ENCODE measurements around the gene ARHGEF25.
"Not testable (repeated sequence)": the region's sequence is repeated elsewhere in the genome, so short reads cannot be mapped to it uniquely, and the experiment has no call there.

The ARHGEF25 gene

DNA sequence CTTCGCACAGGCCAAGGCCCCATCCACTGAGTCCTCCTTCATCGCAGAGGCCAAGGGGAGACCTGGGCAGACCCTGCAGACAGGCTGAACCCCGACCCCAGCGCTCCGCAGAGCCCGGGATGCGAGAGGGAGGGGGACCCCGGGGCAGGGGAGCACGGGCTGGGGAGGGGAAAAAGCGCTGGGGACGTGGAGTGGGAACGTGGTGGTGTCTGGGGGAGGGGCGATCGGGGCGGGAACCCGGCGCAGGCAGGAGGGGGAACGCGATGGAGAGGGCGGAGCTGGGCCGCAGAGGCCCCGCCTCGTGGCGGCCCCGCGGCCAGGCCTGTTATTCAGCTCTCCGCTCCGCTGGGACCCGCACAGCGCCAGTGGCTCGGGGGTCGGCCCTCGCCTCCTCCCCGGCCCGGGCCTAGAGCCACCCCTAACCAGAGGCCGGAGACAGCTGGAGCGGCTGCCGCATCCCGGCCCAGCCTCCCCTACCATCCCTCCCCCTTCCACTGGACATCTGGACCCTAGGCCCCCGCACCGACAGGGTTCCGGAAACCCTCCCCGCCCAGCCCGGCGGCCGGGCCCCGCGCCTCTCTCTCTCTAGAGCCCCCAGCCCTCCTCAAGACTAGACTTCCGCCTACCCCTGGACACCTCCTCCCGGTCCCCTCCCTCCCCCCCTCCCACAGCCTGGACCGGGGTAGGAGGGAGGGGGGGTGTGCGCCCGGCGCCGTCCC is at the start of gene ARHGEF25:
Gene ARHGEF25, plus strand, starts transcription at position 328 of the 719 bp plus-strand sequence. CDS start 460 bp downstream, outside the sequence.
- peak within 1 kb of the TSS; percentile 79; the same call in 1 of the 2 replicates for H3K27ac ChIP-seq
- TF ChIP-seq, protein P1, sequence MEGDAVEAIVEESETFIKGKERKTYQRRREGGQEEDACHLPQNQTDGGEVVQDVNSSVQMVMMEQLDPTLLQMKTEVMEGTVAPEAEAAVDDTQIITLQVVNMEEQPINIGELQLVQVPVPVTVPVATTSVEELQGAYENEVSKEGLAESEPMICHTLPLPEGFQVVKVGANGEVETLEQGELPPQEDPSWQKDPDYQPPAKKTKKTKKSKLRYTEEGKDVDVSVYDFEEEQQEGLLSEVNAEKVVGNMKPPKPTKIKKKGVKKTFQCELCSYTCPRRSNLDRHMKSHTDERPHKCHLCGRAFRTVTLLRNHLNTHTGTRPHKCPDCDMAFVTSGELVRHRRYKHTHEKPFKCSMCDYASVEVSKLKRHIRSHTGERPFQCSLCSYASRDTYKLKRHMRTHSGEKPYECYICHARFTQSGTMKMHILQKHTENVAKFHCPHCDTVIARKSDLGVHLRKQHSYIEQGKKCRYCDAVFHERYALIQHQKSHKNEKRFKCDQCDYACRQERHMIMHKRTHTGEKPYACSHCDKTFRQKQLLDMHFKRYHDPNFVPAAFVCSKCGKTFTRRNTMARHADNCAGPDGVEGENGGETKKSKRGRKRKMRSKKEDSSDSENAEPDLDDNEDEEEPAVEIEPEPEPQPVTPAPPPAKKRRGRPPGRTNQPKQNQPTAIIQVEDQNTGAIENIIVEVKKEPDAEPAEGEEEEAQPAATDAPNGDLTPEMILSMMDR (conservative IDR thresholded peaks at IDR 0.05): no peak

DNA sequence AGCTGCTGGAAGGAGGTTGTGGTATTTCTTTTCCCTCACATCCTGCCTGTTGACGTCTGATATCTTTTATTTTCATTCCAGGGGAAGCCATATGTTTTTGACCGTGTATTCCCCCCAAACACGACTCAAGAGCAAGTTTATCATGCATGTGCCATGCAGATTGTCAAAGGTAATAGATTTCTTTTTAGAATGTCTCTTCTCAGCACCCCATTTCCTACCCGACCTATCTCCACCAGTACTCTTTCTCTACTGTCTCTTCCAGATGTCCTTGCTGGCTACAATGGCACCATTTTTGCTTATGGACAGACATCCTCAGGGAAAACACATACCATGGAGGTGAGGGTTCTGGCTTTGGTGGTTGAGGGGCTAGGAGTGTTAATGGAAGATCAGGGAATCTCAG is 47.9 kb upstream of the ARHGEF25 start:
- H3K27ac ChIP-seq: no peak overlapping the region
- TF ChIP-seq, protein P1 (conservative IDR thresholded peaks at IDR 0.05): no peak

DNA sequence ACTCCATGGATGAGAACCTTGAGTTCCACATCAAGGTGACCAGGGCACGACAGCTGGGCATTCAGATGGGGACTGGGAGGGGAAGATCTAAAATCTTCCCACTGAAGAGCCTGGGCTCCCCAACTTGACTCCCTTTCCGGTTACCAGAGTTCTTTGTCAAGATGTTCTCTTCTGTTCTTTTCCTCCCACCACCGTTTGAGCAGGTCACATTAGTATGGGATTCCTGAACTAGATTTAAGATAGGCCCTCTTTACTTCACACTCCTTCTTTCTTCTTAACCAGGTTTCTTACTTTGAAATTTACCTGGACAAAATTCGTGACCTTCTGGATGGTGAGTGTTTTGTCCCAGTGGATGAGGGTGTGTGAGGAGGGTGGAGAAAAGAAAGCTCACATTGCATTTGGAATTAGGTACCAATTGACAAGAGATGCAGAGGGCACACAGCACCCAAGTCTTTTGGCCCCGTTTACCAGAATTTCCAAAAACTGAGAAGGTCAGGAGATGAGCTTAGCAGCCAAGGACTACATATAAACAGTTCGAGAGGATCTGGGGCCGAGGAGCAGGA is 47.0 kb upstream of the ARHGEF25 start:
- H3K27ac ChIP-seq: no peak overlapping the region
- TF ChIP-seq, protein P1 (conservative IDR thresholded peaks at IDR 0.05): no peak

DNA sequence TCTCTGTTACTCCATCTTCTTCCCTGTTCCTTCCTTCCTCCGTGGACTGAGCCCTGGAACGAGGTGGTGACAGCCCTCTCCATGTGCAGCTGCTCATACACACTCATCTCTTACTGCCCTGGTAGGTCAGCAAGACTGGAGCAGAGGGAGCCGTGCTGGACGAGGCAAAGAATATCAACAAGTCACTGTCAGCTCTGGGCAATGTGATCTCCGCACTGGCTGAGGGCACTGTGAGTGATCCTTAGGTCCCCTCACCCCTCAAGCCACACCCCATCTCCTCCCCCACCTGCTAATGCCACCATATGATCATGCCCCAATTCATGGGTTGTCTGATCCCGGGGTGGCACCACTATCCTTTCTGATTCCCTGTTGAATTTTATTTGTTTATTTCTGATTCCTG is 42.4 kb upstream of the ARHGEF25 start:
- TF ChIP-seq, protein P1 (conservative IDR thresholded peaks at IDR 0.05): no peak
- H3K27ac ChIP-seq: no peak overlapping the region

DNA sequence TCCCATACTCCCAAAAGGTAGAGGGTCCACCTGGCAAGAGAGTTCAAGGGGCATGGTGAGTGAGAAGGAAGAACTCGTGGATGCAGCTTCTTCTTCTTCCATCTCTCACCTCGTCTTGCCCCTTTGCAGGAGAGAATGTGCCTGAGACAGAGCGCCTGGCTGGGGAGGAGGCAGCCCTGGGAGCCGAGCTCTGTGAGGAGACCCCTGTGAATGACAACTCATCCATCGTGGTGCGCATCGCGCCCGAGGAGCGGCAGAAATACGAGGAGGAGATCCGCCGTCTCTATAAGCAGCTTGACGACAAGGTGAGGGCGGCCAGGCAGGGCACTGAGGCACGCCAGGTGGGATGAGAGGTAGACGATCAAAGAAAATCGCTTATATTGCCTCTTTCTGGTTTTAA is 41.4 kb upstream of the ARHGEF25 start:
- H3K27ac ChIP-seq: no peak overlapping the region
- TF ChIP-seq, protein P1 (conservative IDR thresholded peaks at IDR 0.05): no peak

DNA sequence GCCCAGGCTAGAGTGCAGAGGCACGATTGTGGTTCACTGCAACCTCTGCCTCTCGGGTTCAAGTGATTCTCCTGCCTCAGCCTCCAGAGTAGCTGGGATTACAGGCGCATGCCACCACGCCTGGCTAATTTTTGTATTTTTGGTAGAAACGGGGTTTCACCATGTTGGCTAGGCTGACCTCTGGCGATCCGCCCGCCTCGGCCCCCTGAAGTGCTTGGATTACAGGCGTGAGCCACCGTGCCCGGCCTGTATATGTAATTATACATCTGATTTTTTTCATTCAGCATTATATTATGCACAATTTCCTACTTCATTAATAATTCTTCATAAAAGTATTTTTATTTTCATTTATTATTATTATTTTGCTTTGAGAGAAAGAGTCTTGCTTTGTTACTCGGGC is 40.8 kb upstream of the ARHGEF25 start:
- not testable (repeated sequence) for H3K27ac ChIP-seq

DNA sequence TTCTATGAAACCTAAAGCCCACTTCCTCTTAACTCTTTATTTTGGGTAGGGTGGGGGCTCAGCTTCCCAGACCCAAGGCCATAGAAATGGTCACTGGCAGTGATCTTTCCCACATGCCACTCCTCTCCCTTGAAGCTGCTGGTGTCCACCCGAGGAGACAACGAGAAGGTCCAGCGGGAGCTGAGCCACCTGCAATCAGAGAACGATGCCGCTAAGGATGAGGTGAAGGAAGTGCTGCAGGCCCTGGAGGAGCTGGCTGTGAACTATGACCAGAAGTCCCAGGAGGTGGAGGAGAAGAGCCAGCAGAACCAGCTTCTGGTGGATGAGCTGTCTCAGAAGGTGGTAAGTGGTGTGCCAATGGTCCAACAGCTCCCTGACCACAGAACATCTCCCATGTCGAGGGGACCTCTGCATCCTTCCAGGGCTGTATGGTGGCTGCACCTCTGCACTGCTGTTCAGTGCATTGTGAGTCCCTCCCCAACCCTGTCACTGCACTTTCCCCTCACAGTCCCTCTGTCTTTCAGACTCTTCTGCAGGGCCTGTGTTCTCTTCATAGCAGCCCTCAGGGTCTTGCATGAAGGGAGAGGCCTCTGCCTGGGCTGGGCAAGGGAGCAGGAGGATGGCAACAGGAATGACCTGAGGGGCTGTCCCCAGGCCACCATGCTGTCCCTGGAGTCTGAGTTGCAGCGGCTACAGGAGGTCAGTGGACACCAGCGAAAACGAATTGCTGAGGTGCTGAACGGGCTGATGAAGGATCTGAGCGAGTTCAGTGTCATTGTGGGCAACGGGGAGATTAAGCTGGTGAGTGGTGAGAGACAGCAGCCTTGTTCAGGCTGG is 39.1 kb upstream of the ARHGEF25 start:
- no peak overlapping the region for H3K27ac ChIP-seq
- TF ChIP-seq, protein P1 (conservative IDR thresholded peaks at IDR 0.05): no peak
